ENCODE results near the gene CDON.

DNA sequence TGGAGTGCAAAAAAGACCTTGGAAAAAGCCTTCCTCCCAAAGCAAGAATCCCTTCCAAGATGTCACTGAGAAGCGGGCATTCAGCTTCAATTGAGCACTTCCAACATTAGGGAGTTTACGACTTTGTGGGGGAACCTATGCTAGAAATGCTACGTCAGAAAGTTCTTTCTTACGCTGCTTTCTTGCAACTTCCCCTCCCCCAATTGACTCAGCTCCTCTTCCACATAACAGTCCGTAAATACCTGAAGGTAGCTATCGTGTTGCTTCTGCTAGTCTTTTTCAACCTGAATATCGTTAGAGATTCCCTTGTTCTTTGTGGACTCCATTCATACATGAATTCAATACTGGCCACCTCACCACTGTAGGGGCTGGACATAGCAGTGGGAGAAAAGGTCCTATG, 69.8 kb downstream of the CDON start:
- no peak for TF ChIP-seq MAX (IDR thresholded peaks at IDR 0.05; ENCODE audit: insufficient read depth, insufficient read length)
- TF ChIP-seq POLR2A (IDR thresholded peaks at IDR 0.05; ENCODE audit: low read depth, low read length): no peak
- TF ChIP-seq POLR2AphosphoS5 (IDR thresholded peaks at IDR 0.05; ENCODE audit: insufficient read depth, low read depth, low read length): no peak
- TF ChIP-seq CTCF (IDR thresholded peaks at IDR 0.05; ENCODE audit: extremely low read depth in 1 of 2, insufficient read depth in 1 of 2, low read depth in 1 of 2, low read length in 2 of 2): no peak
